Measurements from ENCODE around the gene USP10. TPM values are rescaled to one million over a fixed set of nuclear protein-coding genes. Genes with fewer than 3 reads are reported as not detected.

The USP10 gene
- total RNA-seq, 2 experiments from 2014 or later: 65.9 to 134 TPM

DNA sequence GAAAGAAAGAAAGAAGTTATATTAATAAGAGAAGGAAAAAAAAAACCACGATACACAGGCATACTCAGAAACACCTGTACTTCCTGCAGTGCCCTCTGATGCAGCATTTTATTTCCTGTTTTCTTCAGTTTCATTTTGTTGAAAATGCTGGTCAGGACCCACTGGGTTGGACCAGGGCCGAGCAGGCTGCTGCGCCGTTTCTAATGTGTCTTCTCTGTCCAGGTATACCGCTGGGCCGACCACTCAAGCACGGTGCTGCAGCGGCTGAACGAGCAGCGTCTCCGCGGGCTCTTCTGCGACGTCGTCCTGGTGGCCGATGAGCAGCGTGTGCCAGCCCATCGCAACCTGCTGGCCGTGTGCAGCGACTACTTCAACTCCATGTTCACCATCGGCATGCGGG is 43.2 kb upstream of the USP10 start:
- Histone ChIP-seq H3K4me3 (ENCODE audit: low read depth, low read length, poor library complexity, severe bottlenecking) (peak overlapping the region; percentile 43), H2AFZ (ENCODE audit: low read length) (peak overlapping the region; percentile 44; the same call in 1 of the 2 replicates), H3K4me2 (ENCODE audit: low read length) (peak overlapping the region; percentile 72), H3K79me2 (ENCODE audit: insufficient read depth, low read depth, low read length) (peaks cover 6% of the 10 kb centered on the region; the same call in 1 of the 2 replicates), H3K4me1 (ENCODE audit: insufficient read depth, low read length, poor library complexity, severe bottlenecking) (peaks cover 23% of the 10 kb centered on the region), H3K36me3 (ENCODE audit: insufficient read depth, low read length) (peaks cover 84% of the 10 kb centered on the region), H3K9me3 (ENCODE audit: low read length) (no peaks in the 10 kb centered on the region), H3K9me2 (ENCODE audit: insufficient read depth, low read length) (no peaks in the 10 kb centered on the region), H4K20me1 (ENCODE audit: insufficient read depth, low read length) (no peaks in the 10 kb centered on the region), H3K27ac (ENCODE audit: low read depth, low read length, poor library complexity, severe bottlenecking) (peak overlapping the region; percentile 74)
- intact Hi-C loops (cut with micrococcal nuclease; ENCODE audit: unreplicated experiment): no loop called here
- no peak for TF ChIP-seq EZH2phosphoT487 (IDR thresholded peaks at IDR 0.05; ENCODE audit: borderline replicate concordance, low read depth, low read length)
- TF ChIP-seq, protein P1, sequence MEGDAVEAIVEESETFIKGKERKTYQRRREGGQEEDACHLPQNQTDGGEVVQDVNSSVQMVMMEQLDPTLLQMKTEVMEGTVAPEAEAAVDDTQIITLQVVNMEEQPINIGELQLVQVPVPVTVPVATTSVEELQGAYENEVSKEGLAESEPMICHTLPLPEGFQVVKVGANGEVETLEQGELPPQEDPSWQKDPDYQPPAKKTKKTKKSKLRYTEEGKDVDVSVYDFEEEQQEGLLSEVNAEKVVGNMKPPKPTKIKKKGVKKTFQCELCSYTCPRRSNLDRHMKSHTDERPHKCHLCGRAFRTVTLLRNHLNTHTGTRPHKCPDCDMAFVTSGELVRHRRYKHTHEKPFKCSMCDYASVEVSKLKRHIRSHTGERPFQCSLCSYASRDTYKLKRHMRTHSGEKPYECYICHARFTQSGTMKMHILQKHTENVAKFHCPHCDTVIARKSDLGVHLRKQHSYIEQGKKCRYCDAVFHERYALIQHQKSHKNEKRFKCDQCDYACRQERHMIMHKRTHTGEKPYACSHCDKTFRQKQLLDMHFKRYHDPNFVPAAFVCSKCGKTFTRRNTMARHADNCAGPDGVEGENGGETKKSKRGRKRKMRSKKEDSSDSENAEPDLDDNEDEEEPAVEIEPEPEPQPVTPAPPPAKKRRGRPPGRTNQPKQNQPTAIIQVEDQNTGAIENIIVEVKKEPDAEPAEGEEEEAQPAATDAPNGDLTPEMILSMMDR (conservative IDR thresholded peaks at IDR 0.05; ENCODE audit: low read length): no peak
- ChIA-PET POLR2A (interaction anchor here (0.6 to 2.1 kb wide), 4 partner anchors 11 to 128 kb away, joined by 3 to 15 read pairs (median 4); no protein-coding TSS in a partner anchor), CTCF (ENCODE audit: unreplicated experiment) (no interaction called here)
- peak; percentile 68 for DNase-seq (ENCODE audit: low spot score)
- BruUV-seq (replicated peaks): no TSS peak

- no peak overlapping the region for H2AFZ ChIP-seq (ENCODE audit: low read length)
- no peaks in the 10 kb centered on the region for H4K20me1 ChIP-seq (ENCODE audit: insufficient read depth, low read length)
- TF ChIP-seq, protein P1 (conservative IDR thresholded peaks at IDR 0.05; ENCODE audit: low read length): no peak
- no peak for TF ChIP-seq EZH2phosphoT487 (IDR thresholded peaks at IDR 0.05; ENCODE audit: borderline replicate concordance, low read depth, low read length)
- POLR2A ChIA-PET: interaction anchor here (2.1 kb wide), 1 partner anchor 12 kb away, joined by 15 read pairs; no protein-coding TSS in a partner anchor
- peak overlapping the region; percentile 72 for H3K4me2 ChIP-seq (ENCODE audit: low read length)
- intact Hi-C loops (cut with micrococcal nuclease; ENCODE audit: unreplicated experiment): no loop called here
- no TSS peak for BruUV-seq (replicated peaks)
- CTCF ChIA-PET (ENCODE audit: unreplicated experiment): no interaction called here
- no peaks in the 10 kb centered on the region for H3K9me3 ChIP-seq (ENCODE audit: low read length)
- peaks cover 23% of the 10 kb centered on the region for H3K4me1 ChIP-seq (ENCODE audit: insufficient read depth, low read length, poor library complexity, severe bottlenecking)
- H3K36me3 ChIP-seq (ENCODE audit: insufficient read depth, low read length): peaks cover 84% of the 10 kb centered on the region
- no peaks in the 10 kb centered on the region for H3K9me2 ChIP-seq (ENCODE audit: insufficient read depth, low read length)
- no peak overlapping the region for H3K4me3 ChIP-seq (ENCODE audit: low read depth, low read length, poor library complexity, severe bottlenecking)
- DNase-seq (ENCODE audit: low spot score): no peak
- peaks cover 6% of the 10 kb centered on the region; the same call in 1 of the 2 replicates for H3K79me2 ChIP-seq (ENCODE audit: insufficient read depth, low read depth, low read length)
- peak overlapping the region; percentile 74 for H3K27ac ChIP-seq (ENCODE audit: low read depth, low read length, poor library complexity, severe bottlenecking)
Measured at GRCh38 chr16:84657229-84657837, 42.5 kb upstream of the USP10 start.

DNA sequence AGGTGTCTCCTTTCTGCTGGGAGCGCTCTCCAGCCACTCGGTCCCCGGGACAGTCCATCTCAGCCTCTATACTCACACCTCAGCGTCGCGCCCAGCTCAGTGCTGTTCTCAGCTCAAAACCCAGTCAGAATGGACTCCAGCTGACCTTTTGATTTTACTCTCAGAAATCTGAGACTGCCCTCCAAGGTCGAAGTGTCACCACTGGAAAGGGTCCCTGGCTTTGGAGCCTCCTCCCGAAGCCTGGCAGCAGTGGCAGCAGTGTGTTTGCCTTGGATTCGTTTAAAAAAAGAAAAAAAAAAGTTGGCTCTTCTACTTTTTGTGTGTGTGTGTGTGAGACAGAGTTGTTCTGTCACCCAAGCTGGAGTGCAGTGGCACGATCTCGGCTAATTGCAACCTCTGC is 41.1 kb upstream of the USP10 start:
- no peak overlapping the region for H3K4me2 ChIP-seq (ENCODE audit: low read length)
- TF ChIP-seq, protein P1 (conservative IDR thresholded peaks at IDR 0.05; ENCODE audit: low read length): no peak
- TF ChIP-seq EZH2phosphoT487 (IDR thresholded peaks at IDR 0.05; ENCODE audit: borderline replicate concordance, low read depth, low read length): no peak
- H3K4me3 ChIP-seq (ENCODE audit: low read depth, low read length, poor library complexity, severe bottlenecking): no peak overlapping the region
- no peaks in the 10 kb centered on the region for H3K9me2 ChIP-seq (ENCODE audit: insufficient read depth, low read length)
- BruUV-seq (replicated peaks): no TSS peak
- intact Hi-C loops (cut with micrococcal nuclease; ENCODE audit: unreplicated experiment): no loop called here
- H4K20me1 ChIP-seq (ENCODE audit: insufficient read depth, low read length): no peaks in the 10 kb centered on the region
- no peak overlapping the region for H2AFZ ChIP-seq (ENCODE audit: low read length)
- CTCF ChIA-PET (ENCODE audit: unreplicated experiment): interaction anchor here (0.6 kb wide), 1 partner anchor 21 kb away, joined by 4 read pairs; no protein-coding TSS in a partner anchor
- H3K4me1 ChIP-seq (ENCODE audit: insufficient read depth, low read length, poor library complexity, severe bottlenecking): peaks cover 35% of the 10 kb centered on the region
- H3K27ac ChIP-seq (ENCODE audit: low read depth, low read length, poor library complexity, severe bottlenecking): no peak overlapping the region
- H3K79me2 ChIP-seq (ENCODE audit: insufficient read depth, low read depth, low read length): peaks cover 6% of the 10 kb centered on the region; the same call in 1 of the 2 replicates
- H3K36me3 ChIP-seq (ENCODE audit: insufficient read depth, low read length): peaks cover 87% of the 10 kb centered on the region
- no peaks in the 10 kb centered on the region for H3K9me3 ChIP-seq (ENCODE audit: low read length)
- POLR2A ChIA-PET: interaction anchor here (0.6 to 0.9 kb wide), 3 partner anchors 9 to 84 kb away, joined by 3 to 6 read pairs (median 3); no protein-coding TSS in a partner anchor
- no peak for DNase-seq (ENCODE audit: low spot score)

Measured in OCI-LY7 (cell line).